OCI-LY7 (cell line): ENCODE measurements around the gene PLK5. TPM values are rescaled to one million over a fixed set of nuclear protein-coding genes. Genes with fewer than 3 reads are reported as not detected.
"Not testable (repeated sequence)": the region's sequence is repeated elsewhere in the genome, so short reads cannot be mapped to it uniquely, and the experiment has no call there.

Source experiments
- BruUV-seq: library from RNA; stranded (reverse); fragments of 400-500 nt; replicated peaks from 2 replicates; lab custom pipeline; 2021; lab: Mats Ljungman, UMichigan
- CTCF ChIA-PET: fragments of 300-600 bp; sonication (Branson Sonifier 250); formaldehyde crosslinking; loops from one replicate; lab custom pipeline; 2022; ENCODE audit warnings: antibody characterized with exemption; ENCODE audit not compliant: unreplicated experiment; lab: Charles Lee
- POLR2A ChIA-PET: fragments of 300-600 bp; sonication (Branson Sonifier 250); formaldehyde crosslinking; loops from one replicate; lab custom pipeline; 2022; ENCODE audit warnings: antibody characterized with exemption; lab: Charles Lee
- DNase-seq: peaks from one replicate; pipeline ENCODE4 v3.0.0-alpha.2; 2015; ENCODE audit warnings: low spot score
- H2AFZ ChIP-seq: fragments of 200-600 bp; sonication (generic), shearing (Covaris generic); 2 replicates; pipeline ENCODE4 v1.6.1; 2014; ENCODE audit warnings: mild to moderate bottlenecking, antibody characterized with exemption, low read length, moderate library complexity
- H3K27ac ChIP-seq: fragments of 200-600 bp; sonication (generic); 2 replicates; pipeline ENCODE4 v1.5.1; 2014; ENCODE audit warnings: mixed run types, low read depth, mild to moderate bottlenecking, moderate library complexity, low read length, inconsistent platforms; ENCODE audit not compliant: poor library complexity, severe bottlenecking
- H3K36me3 ChIP-seq: fragments of 200-600 bp; sonication (generic); 2 replicates; pipeline ENCODE4 v1.6.1; 2014; ENCODE audit warnings: mild to moderate bottlenecking, antibody characterized with exemption, low read length, moderate library complexity, mixed read lengths; ENCODE audit not compliant: insufficient read depth
- H3K4me1 ChIP-seq: fragments of 200-600 bp; sonication (generic); 2 replicates; pipeline ENCODE4 v1.5.1; 2014; ENCODE audit warnings: mild to moderate bottlenecking, low read length; ENCODE audit not compliant: insufficient read depth, poor library complexity, severe bottlenecking
- H3K4me2 ChIP-seq: fragments of 200-600 bp; sonication (generic); 2 replicates; pipeline ENCODE4 v1.6.1; 2014; ENCODE audit warnings: mild to moderate bottlenecking, low read length
- H3K4me3 ChIP-seq: fragments of 200-600 bp; sonication (generic); 2 replicates; pipeline ENCODE4 v1.5.1; 2014; ENCODE audit warnings: mild to moderate bottlenecking, low read depth, low read length; ENCODE audit not compliant: poor library complexity, severe bottlenecking
- H3K79me2 ChIP-seq: fragments of 200-600 bp; sonication (generic); 2 replicates; pipeline ENCODE4 v1.6.1; 2016; ENCODE audit warnings: low read depth, mild to moderate bottlenecking, low read length, moderate library complexity, mixed read lengths; ENCODE audit not compliant: insufficient read depth
- H3K9me2 ChIP-seq: fragments of 200-600 bp; sonication (generic); 2 replicates; pipeline ENCODE4 v1.6.1; 2016; ENCODE audit warnings: mild to moderate bottlenecking, low read length, mixed read lengths; ENCODE audit not compliant: insufficient read depth
- H3K9me3 ChIP-seq: fragments of 200-600 bp; sonication (generic); 2 replicates; pipeline ENCODE4 v1.6.1; 2014; ENCODE audit warnings: mild to moderate bottlenecking, mixed run types, low read length, mixed read lengths
- H4K20me1 ChIP-seq: fragments of 200-600 bp; sonication (generic); 2 replicates; pipeline ENCODE4 v1.6.1; 2014; ENCODE audit warnings: mild to moderate bottlenecking, antibody characterized with exemption, low read length, moderate library complexity, mixed read lengths; ENCODE audit not compliant: insufficient read depth
- EZH2phosphoT487 ChIP-seq: fragments of 200-600 bp; sonication (generic); IDR thresholded peaks from 2 replicates; pipeline ENCODE4 v1.6.1; 2018; ENCODE audit warnings: low read depth, borderline replicate concordance, mild to moderate bottlenecking, mixed run types, antibody characterized with exemption, low read length, moderate library complexity, mixed read lengths
- intact Hi-C: fragments of 100-400 bp; cut with micrococcal nuclease; formaldehyde crosslinking; loops from one replicate; pipeline ENCODE4 v1.10.0; 2022; ENCODE audit not compliant: unreplicated experiment
- total RNA-seq, 2 experiments: library from RNA; depleted of rRNA in 1 of 2; stranded (reverse); fragments of >200 nt in 1 of 2; shearing (Covaris generic) in 1 of 2; gene quantifications; 2 replicates each; pipeline ENCODE4 v1.2.3, GENCODE V29; 2014 to 2022
- TF ChIP-seq, protein P1 (sequence below): fragments of 200-600 bp; sonication (generic); conservative IDR thresholded peaks from 2 replicates; pipeline ENCODE4 v1.5.1; 2014; ENCODE audit warnings: mild to moderate bottlenecking, antibody characterized with exemption, low read length, moderate library complexity, mixed read lengths

Gene PLK5
- total RNA-seq, 2 experiments from 2014 or later, result 0.17 TPM; not detected in 1

- peaks cover 7% of the 10 kb centered on the region; the same call in 1 of the 2 replicates for H4K20me1 ChIP-seq
- CTCF ChIA-PET, result no interaction called here
- TF ChIP-seq, protein P1, sequence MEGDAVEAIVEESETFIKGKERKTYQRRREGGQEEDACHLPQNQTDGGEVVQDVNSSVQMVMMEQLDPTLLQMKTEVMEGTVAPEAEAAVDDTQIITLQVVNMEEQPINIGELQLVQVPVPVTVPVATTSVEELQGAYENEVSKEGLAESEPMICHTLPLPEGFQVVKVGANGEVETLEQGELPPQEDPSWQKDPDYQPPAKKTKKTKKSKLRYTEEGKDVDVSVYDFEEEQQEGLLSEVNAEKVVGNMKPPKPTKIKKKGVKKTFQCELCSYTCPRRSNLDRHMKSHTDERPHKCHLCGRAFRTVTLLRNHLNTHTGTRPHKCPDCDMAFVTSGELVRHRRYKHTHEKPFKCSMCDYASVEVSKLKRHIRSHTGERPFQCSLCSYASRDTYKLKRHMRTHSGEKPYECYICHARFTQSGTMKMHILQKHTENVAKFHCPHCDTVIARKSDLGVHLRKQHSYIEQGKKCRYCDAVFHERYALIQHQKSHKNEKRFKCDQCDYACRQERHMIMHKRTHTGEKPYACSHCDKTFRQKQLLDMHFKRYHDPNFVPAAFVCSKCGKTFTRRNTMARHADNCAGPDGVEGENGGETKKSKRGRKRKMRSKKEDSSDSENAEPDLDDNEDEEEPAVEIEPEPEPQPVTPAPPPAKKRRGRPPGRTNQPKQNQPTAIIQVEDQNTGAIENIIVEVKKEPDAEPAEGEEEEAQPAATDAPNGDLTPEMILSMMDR, result no peak
- no peak for TF ChIP-seq EZH2phosphoT487
These were observed 48.0 kb upstream of the PLK5 start for GRCh38 chr19:1475751-1476437.

GRCh38 chr19:1477056-1477455 is 46.8 kb upstream of the PLK5 start:
- Histone ChIP-seq H3K4me2 (peak overlapping the region; percentile 73; the same call in 1 of the 2 replicates), H3K36me3 (peaks cover 21% of the 10 kb centered on the region), H3K79me2 (peaks cover 17% of the 10 kb centered on the region), H3K4me1 (peaks cover 14% of the 10 kb centered on the region)
- H3K9me2 ChIP-seq, intact Hi-C loops, DNase-seq, H3K4me3 ChIP-seq, H2AFZ ChIP-seq, H3K27ac ChIP-seq, BruUV-seq, H3K9me3 ChIP-seq, H4K20me1 ChIP-seq, POLR2A ChIA-PET, CTCF ChIA-PET: not testable (repeated sequence)

More at GRCh38 chr19:1475751-1476437, 48.0 kb upstream of the PLK5 start:
- no peak overlapping the region for H3K4me3 ChIP-seq
- H3K9me2 ChIP-seq, result no peaks in the 10 kb centered on the region
- POLR2A ChIA-PET, result no interaction called here
- no peak for DNase-seq
- intact Hi-C loops, result no loop called here
- no peak overlapping the region for H2AFZ ChIP-seq
- no peak overlapping the region for H3K27ac ChIP-seq
- peaks cover 21% of the 10 kb centered on the region for H3K36me3 ChIP-seq
- H3K79me2 ChIP-seq, result peaks cover 17% of the 10 kb centered on the region
- no peak overlapping the region for H3K4me2 ChIP-seq
- no peaks in the 10 kb centered on the region for H3K9me3 ChIP-seq
- BruUV-seq, result no TSS peak
- H3K4me1 ChIP-seq, result peaks cover 25% of the 10 kb centered on the region

GRCh38 chr19:1478934-1479707 is 44.8 kb upstream of the PLK5 start, which contains the start of gene C19orf25:
C19orf25 (minus strand) TSS chr19:1479215; CDS start chr19:1478903, 312 bp downstream.
- intact Hi-C loops, result loop anchor here (1.0 to 2.0 kb wide), 3 partner anchors 24 to 72 kb away; partner anchors contain the start of gene DAZAP1
- ChIA-PET CTCF (no interaction called here), POLR2A (no interaction called here)
- Histone ChIP-seq H3K4me3 (peak within 1 kb of the TSS; percentile 88), H3K9me3 (no peaks in the 10 kb centered on the region), H3K4me1 (peaks cover 14% of the 10 kb centered on the region), H3K4me2 (peak within 1 kb of the TSS; percentile 73), H3K79me2 (peaks cover 17% of the 10 kb centered on the region), H2AFZ (peak within 1 kb of the TSS; percentile 82), H3K27ac (peak within 1 kb of the TSS; percentile 81), H3K36me3 (peaks cover 21% of the 10 kb centered on the region), H4K20me1 (no peaks in the 10 kb centered on the region; the same call in 1 of the 2 replicates), H3K9me2 (no peaks in the 10 kb centered on the region)
- BruUV-seq, result no TSS peak
- peak; percentile 96 for DNase-seq
- TF ChIP-seq, protein P1, result no peak
- TF ChIP-seq EZH2phosphoT487, result no peak
